Activated CD4-positive, alpha-beta T cell treated with anti-CD3 and anti-CD28 coated beads, Interleukin-2, amount 50 U/mL, for 16 hours (primary cell): Measurements from ENCODE around the gene CD300LD.

Experiments used
- DNase-seq: peaks from one replicate; pipeline ENCODE4 v3.0.0-alpha.2; 2020

Gene CD300LD

GRCh38 chr17:74543406-74543805, 48.7 kb downstream of the CD300LD start:
- no peak for DNase-seq

- no peak for DNase-seq
Measured at GRCh38 chr17:74542727-74543383, 49.2 kb downstream of the CD300LD start.

GRCh38 chr17:74542166-74542565, 49.9 kb downstream of the CD300LD start:
- DNase-seq = no peak

- no peak for DNase-seq
Measured at GRCh38 chr17:74541176-74542111, 50.6 kb downstream of the CD300LD start.

- no peak for DNase-seq
Measured at GRCh38 chr17:74539281-74539820, 52.7 kb downstream of the CD300LD start.

- DNase-seq = no peak
Measured at GRCh38 chr17:74536890-74537289, 55.2 kb downstream of the CD300LD start.

GRCh38 chr17:74532115-74532514, 60.0 kb downstream of the CD300LD start:
- no peak for DNase-seq

GRCh38 chr17:74531231-74531761, 60.8 kb downstream of the CD300LD start, which contains the start of gene CD300LB:
TSS of gene CD300LB (minus strand) at chr17:74531475. CDS start at chr17:74531350, 125 bp downstream.
- DNase-seq = no peak

GRCh38 chr17:74530831-74531150, 61.3 kb downstream of the CD300LD start:
- DNase-seq = no peak
